Thymus (tissue), 11 donors: ENCODE data around the gene PDZD7. TPM values are rescaled to one million over a fixed set of nuclear protein-coding genes. Genes with fewer than 3 reads are reported as not detected.

Experiments
- DNase-seq, 9 donors: peaks; one replicate each; pipeline ENCODE4 v3.0.0-alpha.2; 2013; ENCODE audit warnings: low spot score in 9 of 9, low read depth in 6 of 9, missing footprints in 1 of 9
- H3K27ac ChIP-seq, 2 donors: one replicate each; pipeline ENCODE4 v1.5.1; 2013; ENCODE audit warnings: control low read depth in 1 of 2, low read depth in 1 of 2, low read length in 1 of 2, mild to moderate bottlenecking in 1 of 2, moderate library complexity in 1 of 2
- H3K27me3 ChIP-seq, 2 donors: one replicate each; pipeline ENCODE4 v1.5.1; 2013; ENCODE audit warnings: low read length in 1 of 2; ENCODE audit not compliant: control insufficient read depth in 2 of 2, insufficient read depth in 1 of 2
- H3K36me3 ChIP-seq, 2 donors: one replicate each; pipeline ENCODE4 v1.5.1; 2013; ENCODE audit warnings: low read length in 1 of 2, mild to moderate bottlenecking in 1 of 2, moderate library complexity in 1 of 2; ENCODE audit not compliant: control insufficient read depth in 2 of 2, insufficient read depth in 2 of 2
- H3K4me1 ChIP-seq, 2 donors: one replicate each; pipeline ENCODE4 v1.5.1; 2013; ENCODE audit warnings: low read length in 2 of 2; ENCODE audit not compliant: control insufficient read depth in 2 of 2, insufficient read depth in 2 of 2
- H3K4me3 ChIP-seq, 2 donors: one replicate each; pipeline ENCODE4 v1.5.1; 2013; ENCODE audit warnings: low read length in 2 of 2, control low read depth in 1 of 2, mild to moderate bottlenecking in 1 of 2
- H3K9me3 ChIP-seq, 2 donors: one replicate each; pipeline ENCODE4 v1.5.1; 2013; ENCODE audit warnings: low read length in 1 of 2, mild to moderate bottlenecking in 1 of 2; ENCODE audit not compliant: control insufficient read depth in 2 of 2, insufficient read depth in 1 of 2
- WGBS: extraction: QIAGEN DNeasy Blood & Tissue Kit; methylation state at CpG from one replicate; pipeline ENCODE4 v1.1.7; 2013; 5-methylcytosine and 5-hydroxymethylcytosine counted together
- polyA plus RNA-seq: library from polyadenylated mRNA; stranded (reverse); fragments of 200-250 nt; gene quantifications from one replicate; pipeline ENCODE4 v1.2.3, GENCODE V29; 2013
- total RNA-seq: library from RNA; stranded (reverse); fragments of 120-200 nt; gene quantifications from one replicate; pipeline ENCODE4 v1.2.4, GENCODE V29; 2013
- donor health status: healthy.

PDZD7 gene
- total and polyA plus RNA-seq, 2 donors, result 0.19 to 1.4 TPM

DNA sequence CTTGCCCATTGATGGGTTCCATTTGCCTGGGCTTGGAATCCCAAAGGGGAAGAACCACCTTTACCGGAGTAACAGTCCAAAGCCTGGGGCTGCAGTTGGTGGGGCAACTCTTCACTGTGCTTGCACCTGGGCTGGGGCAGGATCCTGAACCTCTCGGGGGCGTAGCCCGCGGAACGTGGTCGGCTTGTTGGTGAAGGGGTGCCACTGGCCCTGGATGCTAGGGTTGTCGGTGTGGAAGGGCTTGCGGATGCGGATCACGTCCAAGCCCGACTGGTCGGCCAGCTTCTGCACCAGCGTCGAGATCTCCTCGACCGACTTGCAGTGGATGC lies 44.3 kb downstream of the PDZD7 start:
- Histone ChIP-seq H3K36me3 (peaks cover 29 to 36% of the 10 kb centered on the region in 2 donors), H3K27me3 (peaks cover 0 to 2% of the 10 kb centered on the region in 2 donors), H3K27ac (no peak overlapping the region), H3K4me3 (peak overlapping the region; percentile 61 to 98), H3K4me1 (peaks cover 10 to 22% of the 10 kb centered on the region in 2 donors), H3K9me3 (peaks cover 0 to 6% of the 10 kb centered on the region in 2 donors)
- 34% methylated on average over 17 of the region's 17 CpGs for WGBS
- no peak for DNase-seq

DNA sequence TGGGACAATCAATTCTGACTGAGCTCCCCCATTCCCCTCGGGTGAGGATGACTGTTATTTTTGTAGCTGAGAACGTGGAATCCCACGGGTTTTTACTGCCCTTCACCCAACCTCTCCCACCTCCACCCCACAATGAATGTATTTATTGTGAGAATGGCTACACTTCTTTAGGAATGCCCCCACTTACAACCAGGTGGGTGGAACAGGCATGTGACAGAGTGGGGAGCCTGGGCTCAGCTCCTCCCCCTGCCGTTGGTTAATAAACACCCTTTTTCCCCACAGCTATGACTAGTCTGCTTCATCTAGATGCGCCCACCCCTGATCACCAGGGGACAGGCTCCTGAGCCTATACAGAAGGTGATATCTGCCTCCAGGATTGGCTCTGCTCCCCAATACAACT lies 45.6 kb downstream of the PDZD7 start:
- DNase-seq, result no peak
- H3K36me3 ChIP-seq, result peaks cover 27 to 31% of the 10 kb centered on the region in 2 donors
- H3K4me3 ChIP-seq, result no peak overlapping the region
- H3K9me3 ChIP-seq, result peaks cover 0 to 6% of the 10 kb centered on the region in 2 donors
- WGBS, result 89% methylated on average over 5 of the region's 5 CpGs
- H3K27ac ChIP-seq, result no peak overlapping the region
- H3K4me1 ChIP-seq, result peaks cover 10 to 22% of the 10 kb centered on the region in 2 donors
- H3K27me3 ChIP-seq, result peaks cover 0 to 2% of the 10 kb centered on the region in 2 donors

DNA sequence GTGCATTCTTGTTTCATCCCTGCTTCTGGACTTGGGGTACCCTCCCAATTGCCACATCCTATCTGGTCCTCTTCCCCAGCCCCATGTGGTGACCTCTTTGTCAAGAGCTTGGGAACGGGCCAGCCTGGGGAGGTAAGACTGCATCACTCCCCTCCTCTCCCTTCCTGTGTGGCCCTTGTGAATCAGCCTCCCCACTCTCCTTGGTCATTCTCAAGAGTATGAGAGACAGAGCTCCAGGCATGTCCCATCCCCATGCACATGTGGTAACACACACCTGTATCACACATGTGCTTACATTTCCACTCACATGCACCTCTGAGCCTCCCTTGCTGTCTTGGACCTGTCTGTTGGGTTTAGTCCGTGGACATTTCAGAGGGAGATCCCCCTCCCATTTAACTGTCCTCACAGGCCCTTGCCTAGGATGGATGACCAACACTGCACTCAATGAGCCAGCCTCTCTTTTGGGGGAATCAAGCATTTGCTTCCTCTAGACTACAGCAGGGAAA lies 46.2 kb downstream of the PDZD7 start:
- DNase-seq, result no peak
- H3K4me1 ChIP-seq, result peaks cover 10 to 22% of the 10 kb centered on the region in 2 donors
- H3K27me3 ChIP-seq, result peaks cover 0 to 2% of the 10 kb centered on the region in 2 donors
- no peak overlapping the region for H3K27ac ChIP-seq
- WGBS, result 97% methylated on average over 2 of the region's 2 CpGs
- peaks cover 23 to 35% of the 10 kb centered on the region in 2 donors for H3K36me3 ChIP-seq
- H3K9me3 ChIP-seq, result peaks cover 0 to 6% of the 10 kb centered on the region in 2 donors
- H3K4me3 ChIP-seq, result no peak overlapping the region

DNA sequence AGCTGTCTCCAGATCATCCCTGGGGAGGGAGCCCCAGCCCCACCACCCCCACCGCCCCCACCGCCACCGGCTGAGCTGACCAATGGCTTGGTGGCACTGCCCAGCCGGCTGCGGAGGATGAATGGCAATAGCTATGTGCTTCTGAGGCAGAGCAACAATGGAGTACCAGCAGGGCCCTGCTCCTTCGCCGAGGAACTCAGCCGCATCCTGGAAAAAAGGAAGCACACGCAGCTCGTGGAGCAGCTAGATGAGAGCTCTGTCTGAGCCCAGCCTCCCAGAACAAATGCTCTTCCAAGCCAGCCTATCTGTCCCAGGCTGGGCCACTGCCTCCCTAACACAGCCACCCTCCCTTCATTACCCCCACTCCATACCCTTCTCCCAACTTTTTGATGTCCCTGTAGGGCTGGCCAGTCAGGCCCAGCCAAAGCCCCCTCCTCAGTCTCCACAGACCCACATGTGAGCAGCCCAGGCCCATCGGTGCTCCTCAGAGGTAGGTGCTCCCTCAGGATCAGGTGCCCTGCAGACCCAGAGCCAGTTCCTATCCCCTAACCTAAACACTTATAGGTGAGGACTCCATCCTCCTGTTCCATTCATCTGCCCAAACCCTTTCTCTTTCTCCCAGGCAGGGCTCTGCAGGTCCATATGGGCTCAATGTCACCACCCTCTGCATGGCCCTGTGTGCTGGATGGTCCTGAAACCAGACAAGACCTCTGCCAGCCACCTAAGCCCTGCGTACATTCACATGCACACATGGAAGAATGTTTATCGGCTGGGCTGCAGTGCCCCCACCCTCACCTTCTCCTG lies 46.9 kb downstream of the PDZD7 start:
- 95% methylated on average over 13 of the region's 13 CpGs for WGBS
- Histone ChIP-seq H3K36me3 (peaks cover 24 to 29% of the 10 kb centered on the region in 2 donors), H3K4me3 (no peak overlapping the region), H3K9me3 (peaks cover 0 to 4% of the 10 kb centered on the region in 2 donors), H3K27ac (no peak overlapping the region), H3K27me3 (peaks cover 0 to 2% of the 10 kb centered on the region in 2 donors), H3K4me1 (peaks cover 10 to 22% of the 10 kb centered on the region in 2 donors)
- no peak for DNase-seq

DNA sequence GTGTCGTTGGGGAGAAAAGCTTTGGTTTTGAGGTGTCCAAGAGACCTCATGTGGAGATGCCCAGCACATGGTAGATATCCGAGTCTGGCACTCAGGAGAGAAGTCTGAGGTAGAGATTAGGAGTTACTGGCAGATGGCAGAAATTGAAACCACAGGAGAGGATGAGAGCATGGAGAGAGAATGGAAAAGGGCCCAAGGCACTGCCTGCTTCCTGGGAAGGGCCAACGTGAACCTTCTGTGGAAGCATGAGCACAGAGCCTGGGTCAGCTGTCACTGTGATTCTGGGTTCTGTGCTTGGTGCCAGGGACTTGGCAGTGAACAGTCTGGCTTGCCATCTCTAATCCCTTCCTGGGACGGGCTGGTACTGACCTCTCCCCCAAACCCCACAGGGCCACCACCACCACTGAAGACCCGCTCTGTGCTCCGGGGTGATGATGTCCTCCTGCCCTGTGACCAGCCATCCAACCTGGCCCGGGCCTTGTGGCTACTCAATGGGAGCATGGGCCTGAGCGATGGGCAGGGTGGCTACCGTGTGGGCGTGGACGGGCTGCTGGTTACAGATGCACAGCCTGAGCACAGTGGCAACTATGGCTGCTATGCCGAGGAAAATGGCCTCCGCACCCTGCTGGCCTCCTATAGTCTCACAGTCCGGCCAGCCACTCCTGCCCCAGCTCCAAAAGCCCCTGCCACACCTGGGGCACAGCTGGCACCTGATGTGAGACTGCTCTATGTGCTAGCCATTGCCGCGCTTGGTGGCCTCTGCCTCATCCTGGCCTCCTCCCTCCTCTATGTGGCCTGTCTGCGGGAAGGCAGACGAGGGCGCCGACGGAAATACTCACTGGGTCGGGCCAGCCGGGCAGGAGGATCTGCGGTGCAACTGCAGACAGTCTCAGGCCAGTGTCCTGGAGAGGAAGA lies 47.8 kb downstream of the PDZD7 start:
- Histone ChIP-seq H3K27ac (no peak overlapping the region), H3K9me3 (no peaks in the 10 kb centered on the region), H3K4me1 (peaks cover 10 to 17% of the 10 kb centered on the region in 2 donors), H3K36me3 (peaks cover 23 to 37% of the 10 kb centered on the region in 2 donors), H3K4me3 (no peak overlapping the region), H3K27me3 (peaks cover 0 to 2% of the 10 kb centered on the region in 2 donors)
- no peak for DNase-seq
- 96% methylated on average over 24 of the region's 24 CpGs for WGBS

DNA sequence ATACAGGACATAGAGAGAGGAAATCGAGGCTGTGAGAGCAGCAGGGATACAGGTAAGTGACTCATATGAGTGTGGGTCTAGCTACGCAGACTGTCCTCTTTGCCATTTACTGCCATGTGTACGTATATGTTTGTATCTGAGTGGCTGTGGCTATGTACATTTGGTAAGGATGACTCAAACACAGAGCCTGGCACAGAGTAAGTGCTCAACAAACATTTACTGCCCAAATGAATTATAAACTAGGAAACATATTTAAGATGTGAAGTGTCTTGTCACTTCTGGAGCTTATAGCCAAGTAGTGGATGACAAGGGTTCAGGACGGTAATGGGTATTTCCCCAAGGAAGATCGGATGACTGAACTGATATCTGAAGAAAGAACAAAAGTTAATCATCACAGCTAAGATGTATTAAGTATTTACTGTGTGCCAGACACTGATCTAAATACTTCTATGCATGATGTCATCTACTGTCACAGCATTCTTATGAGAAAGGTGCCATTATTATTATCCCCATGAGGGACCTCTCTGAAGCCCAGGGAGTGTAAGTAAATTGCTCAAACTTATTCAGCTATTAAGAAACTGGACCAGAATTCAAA lies 49.7 kb downstream of the PDZD7 start:
- H3K27ac ChIP-seq, result no peak overlapping the region
- no peak for DNase-seq
- no peaks in the 10 kb centered on the region for H3K27me3 ChIP-seq
- H3K36me3 ChIP-seq, result peaks cover 23 to 37% of the 10 kb centered on the region in 2 donors
- no peaks in the 10 kb centered on the region for H3K9me3 ChIP-seq
- no peak overlapping the region for H3K4me3 ChIP-seq
- H3K4me1 ChIP-seq, result peaks cover under 1 to 2% of the 10 kb centered on the region in 2 donors
- WGBS, result 96% methylated on average over 5 of the region's 5 CpGs

DNA sequence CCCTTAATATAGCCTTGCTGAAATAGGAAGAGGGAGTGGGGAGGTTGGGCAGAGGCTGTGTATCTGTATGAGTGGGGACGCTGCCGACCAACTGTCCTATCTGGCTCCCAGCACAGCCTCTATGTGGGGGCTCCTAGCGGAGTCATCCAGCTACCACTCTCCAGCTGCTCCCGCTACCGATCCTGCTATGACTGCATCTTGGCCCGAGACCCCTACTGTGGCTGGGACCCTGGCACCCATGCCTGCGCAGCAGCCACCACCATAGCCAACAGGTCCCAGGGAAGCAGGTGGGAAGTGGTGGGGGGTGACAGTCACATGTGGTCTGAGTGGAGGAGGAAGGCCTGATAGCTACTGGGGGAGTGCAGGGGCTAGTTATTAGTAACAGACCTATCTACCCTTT lies 50.2 kb downstream of the PDZD7 start:
- Histone ChIP-seq H3K9me3 (no peaks in the 10 kb centered on the region), H3K4me1 (no peaks in the 10 kb centered on the region), H3K36me3 (peaks cover 23 to 37% of the 10 kb centered on the region in 2 donors), H3K27me3 (no peaks in the 10 kb centered on the region), H3K27ac (no peak overlapping the region), H3K4me3 (no peak overlapping the region)
- DNase-seq, result no peak
- 97% methylated on average over 7 of the region's 7 CpGs for WGBS

DNA sequence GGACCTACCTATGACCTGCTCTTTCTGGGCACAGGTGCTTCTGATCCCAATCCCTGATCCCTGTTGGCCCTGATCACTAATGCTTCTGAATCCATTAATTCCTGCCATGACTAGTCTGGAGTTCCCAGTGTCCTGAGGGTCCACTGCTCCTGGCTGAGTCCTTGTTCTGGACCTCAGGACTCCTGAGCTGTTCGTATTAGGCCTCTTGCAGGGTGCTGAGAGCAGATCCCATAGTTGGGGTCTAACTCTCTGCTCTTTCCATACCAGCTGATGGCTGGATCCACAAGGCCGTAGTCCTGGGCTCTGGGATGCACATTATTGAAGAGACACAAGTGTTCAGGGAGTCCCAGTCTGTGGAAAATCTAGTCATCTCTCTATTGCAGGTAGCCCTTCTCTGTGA lies 50.6 kb downstream of the PDZD7 start:
- Histone ChIP-seq H3K4me1 (no peaks in the 10 kb centered on the region), H3K9me3 (no peaks in the 10 kb centered on the region), H3K27ac (no peak overlapping the region), H3K27me3 (no peaks in the 10 kb centered on the region), H3K4me3 (no peak overlapping the region), H3K36me3 (peaks cover 23 to 37% of the 10 kb centered on the region in 2 donors)
- WGBS, result 98% methylated on average over 2 of the region's 2 CpGs
- DNase-seq, result no peak
